Esophagus squamous epithelium (tissue), 4 donors: Measurements from ENCODE around the gene GNG5.

Experiments used
- POLR2A ChIP-seq, 4 donors: fragments of 450-650 bp; IDR thresholded peaks; one replicate each; pipeline ENCODE4 v1.6.1; 2017; ENCODE audit warnings: antibody characterized with exemption in 4 of 4, mild to moderate bottlenecking in 4 of 4, moderate library complexity in 3 of 4
- TF ChIP-seq, protein P1 (sequence below), 6 experiments: fragments of 450-650 bp in 4 of 6; fragments of 200-600 bp in 2 of 6; sonication (generic) in 2 of 6; IDR thresholded peaks; one replicate each; pipeline ENCODE4 v1.5.1; 2016 to 2019; ENCODE audit warnings: antibody characterized with exemption in 6 of 6, mild to moderate bottlenecking in 4 of 6, moderate library complexity in 4 of 6

- TF ChIP-seq, protein P1, sequence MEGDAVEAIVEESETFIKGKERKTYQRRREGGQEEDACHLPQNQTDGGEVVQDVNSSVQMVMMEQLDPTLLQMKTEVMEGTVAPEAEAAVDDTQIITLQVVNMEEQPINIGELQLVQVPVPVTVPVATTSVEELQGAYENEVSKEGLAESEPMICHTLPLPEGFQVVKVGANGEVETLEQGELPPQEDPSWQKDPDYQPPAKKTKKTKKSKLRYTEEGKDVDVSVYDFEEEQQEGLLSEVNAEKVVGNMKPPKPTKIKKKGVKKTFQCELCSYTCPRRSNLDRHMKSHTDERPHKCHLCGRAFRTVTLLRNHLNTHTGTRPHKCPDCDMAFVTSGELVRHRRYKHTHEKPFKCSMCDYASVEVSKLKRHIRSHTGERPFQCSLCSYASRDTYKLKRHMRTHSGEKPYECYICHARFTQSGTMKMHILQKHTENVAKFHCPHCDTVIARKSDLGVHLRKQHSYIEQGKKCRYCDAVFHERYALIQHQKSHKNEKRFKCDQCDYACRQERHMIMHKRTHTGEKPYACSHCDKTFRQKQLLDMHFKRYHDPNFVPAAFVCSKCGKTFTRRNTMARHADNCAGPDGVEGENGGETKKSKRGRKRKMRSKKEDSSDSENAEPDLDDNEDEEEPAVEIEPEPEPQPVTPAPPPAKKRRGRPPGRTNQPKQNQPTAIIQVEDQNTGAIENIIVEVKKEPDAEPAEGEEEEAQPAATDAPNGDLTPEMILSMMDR (IDR thresholded peaks at IDR 0.05) = no peak
- TF ChIP-seq POLR2A (IDR thresholded peaks at IDR 0.05) = no peak
Observed at GRCh38 chr1:84467298-84467697, 39.1 kb downstream of the GNG5 start.
